Activated CD8-positive, alpha-beta T cell treated with anti-CD3 and anti-CD28 coated beads for 36 hours (primary cell): Measurements from ENCODE around the gene MRNIP. TPM values are rescaled to one million over a fixed set of nuclear protein-coding genes. Genes with fewer than 3 reads are reported as not detected.
"Not testable (repeated sequence)": the region's sequence is repeated elsewhere in the genome, so short reads cannot be mapped to it uniquely, and the experiment has no call there.

Source experiments
- ATAC-seq: fragments of 200-7000 bp; cut with Tn5 transposase; one replicate; pipeline ENCODE4 v1.10.0; 2021; ENCODE audit warnings: mild to moderate bottlenecking, moderate library complexity
- CTCF ChIA-PET: fragments of 350-600 bp; sonication (Branson Sonifier 250); formaldehyde crosslinking; loops from one replicate; lab custom pipeline; 2021; ENCODE audit warnings: antibody characterized with exemption; lab: Charles Lee
- POLR2A ChIA-PET: fragments of 350-600 bp; sonication (Branson Sonifier 250); formaldehyde crosslinking; loops from one replicate; lab custom pipeline; 2021; ENCODE audit warnings: antibody characterized with exemption; lab: Charles Lee
- DNase-seq: peaks from one replicate; pipeline ENCODE4 v3.0.0-alpha.2; 2020
- H3K27ac Mint-ChIP-seq: one replicate; pipeline ENCODE4 v1.8.0; 2021; ENCODE audit warnings: mild to moderate bottlenecking, mixed read lengths
- H3K27me3 Mint-ChIP-seq: one replicate; pipeline ENCODE4 v1.8.0; 2021; ENCODE audit warnings: mixed read lengths
- H3K36me3 Mint-ChIP-seq: one replicate; pipeline ENCODE4 v1.8.0; 2021; ENCODE audit warnings: low read depth, mixed read lengths
- H3K4me1 Mint-ChIP-seq: one replicate; pipeline ENCODE4 v1.8.0; 2021; ENCODE audit warnings: low read depth, mixed read lengths
- H3K4me3 Mint-ChIP-seq: one replicate; pipeline ENCODE4 v1.8.0; 2021; ENCODE audit warnings: mild to moderate bottlenecking, moderate library complexity, mixed read lengths
- H3K9me3 Mint-ChIP-seq: one replicate; pipeline ENCODE4 v1.8.0; 2021; ENCODE audit warnings: mixed read lengths
- CTCF ChIP-seq: fragments of 200-600 bp; IDR thresholded peaks from one replicate; pipeline ENCODE4 v1.8.0; 2022; ENCODE audit warnings: antibody characterized with exemption, mild to moderate bottlenecking
- intact Hi-C: fragments of 100-400 bp; cut with micrococcal nuclease; formaldehyde crosslinking; loops from one replicate; pipeline ENCODE4 v1.10.0; 2022
- microRNA-seq: library from miRNA; unstranded; fragments of <30 nt; microRNA quantifications from one replicate; pipeline ENCODE4 v1.2.0, GENCODE V29; 2022; ENCODE audit warnings: borderline microRNAs expressed, borderline replicate concordance
- total RNA-seq, 2 experiments: library from RNA; stranded (reverse); gene quantifications; one replicate each; pipeline ENCODE4 v1.2.3, GENCODE V29; 2021

MRNIP gene
- total RNA-seq, 2 experiments from 2014 or later, result 19.8 to 21.5 TPM

- ChIA-PET POLR2A (interaction anchor here (1.2 kb wide), 1 partner anchor 116 kb away, joined by 4 read pairs; no protein-coding TSS in a partner anchor), CTCF (no interaction called here)
- Mint-ChIP-seq H3K36me3 (peaks cover 4% of the 10 kb centered on the region), H3K4me1 (peaks cover 26% of the 10 kb centered on the region), H3K4me3 (no peak overlapping the region), H3K27ac (no peak overlapping the region), H3K27me3 (no peaks in the 10 kb centered on the region), H3K9me3 (no peaks in the 10 kb centered on the region)
- no peak for ATAC-seq
- intact Hi-C loops, result no loop called here
- no peak for TF ChIP-seq CTCF
- DNase-seq, result no peak
These were observed 66.6 kb downstream of the MRNIP start for GRCh38 chr5:179791881-179792611.

- H3K27me3 Mint-ChIP-seq, H3K27ac Mint-ChIP-seq, intact Hi-C loops, H3K9me3 Mint-ChIP-seq, H3K4me3 Mint-ChIP-seq, H3K36me3 Mint-ChIP-seq, DNase-seq, CTCF ChIA-PET, ATAC-seq, POLR2A ChIA-PET: not testable (repeated sequence)
- H3K4me1 Mint-ChIP-seq, result peaks cover 11% of the 10 kb centered on the region
These were observed 69.3 kb downstream of the MRNIP start for GRCh38 chr5:179789278-179789677.

DNA sequence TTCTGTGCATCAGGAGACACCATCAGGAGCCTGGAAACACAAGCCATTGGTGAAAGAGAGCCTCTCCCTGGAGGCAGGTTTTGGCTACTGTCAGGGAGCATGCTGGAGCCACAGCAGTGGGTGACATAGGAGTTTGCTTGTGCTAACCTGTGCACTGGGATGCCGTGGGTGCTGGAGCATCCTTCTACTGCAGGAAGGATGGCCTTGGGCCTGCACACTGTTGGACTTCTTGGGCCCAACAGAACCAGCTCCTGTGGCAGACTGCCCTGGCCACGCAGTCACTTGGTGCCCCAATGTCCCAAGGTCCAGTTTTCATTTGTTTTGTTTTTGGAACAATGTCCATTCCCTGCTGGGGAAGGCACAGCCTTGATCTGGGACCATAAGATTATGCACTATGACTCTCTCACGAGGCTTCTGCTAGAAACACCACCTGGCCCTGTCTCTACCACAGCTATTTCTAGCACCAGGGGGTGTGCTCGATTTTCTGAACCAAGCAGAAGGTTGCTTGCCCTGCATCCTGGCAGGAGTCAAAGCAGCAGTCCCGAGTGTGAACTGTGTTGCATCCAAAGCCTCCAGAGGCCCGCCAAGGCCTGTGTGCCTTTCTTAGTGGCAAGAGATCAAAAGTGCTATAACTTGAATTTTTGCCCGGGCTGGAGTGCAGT lies 70.3 kb downstream of the MRNIP start:
- Mint-ChIP-seq H3K4me3 (no peak overlapping the region), H3K4me1 (peaks cover 2% of the 10 kb centered on the region), H3K36me3 (no peaks in the 10 kb centered on the region), H3K27me3 (no peaks in the 10 kb centered on the region), H3K9me3 (no peaks in the 10 kb centered on the region), H3K27ac (no peak overlapping the region)
- TF ChIP-seq CTCF, result no peak
- DNase-seq (no peak), ATAC-seq (no peak)
- intact Hi-C loops, result no loop called here
- ChIA-PET POLR2A (no interaction called here), CTCF (no interaction called here)

Small RNAs within 50 kb of the gene (microRNA-seq; reads per million reads assigned to microRNA genes)
- gene MIR1229, result 4.5 reads per million, percentile 20 among the genes with 10 or more reads in this experiment

Other genes with a start within 250 kb of the MRNIP start
- gene HNRNPH1, start 235.1 kb downstream of the MRNIP start, total RNA-seq, result 100 to 1,000 TPM; 706 to 709 TPM
- 1 to 10 TPM in 1 of 2 experiments, under 1 TPM in 1; 0.47 to 1.2 TPM for gene CBY3, start 177.8 kb downstream of the MRNIP start, total RNA-seq
- gene CANX, start 159.8 kb downstream of the MRNIP start, total RNA-seq, result 100 to 1,000 TPM; 431 to 444 TPM
- gene MAML1, start 126.0 kb downstream of the MRNIP start, total RNA-seq, result 10 to 100 TPM; 26.1 to 26.6 TPM
- 1 to 10 TPM in 1 of 2 experiments, not detected in 1; 1.3 TPM for gene LTC4S, start 64.8 kb downstream of the MRNIP start, total RNA-seq
- 10 to 100 TPM; 62.8 to 65.9 TPM for gene MGAT4B, start 52.0 kb downstream of the MRNIP start, total RNA-seq
- gene SQSTM1, start 37.9 kb downstream of the MRNIP start, total RNA-seq, result 100 to 1,000 TPM; 105 to 123 TPM
- gene TBC1D9B, start 49.1 kb upstream of the MRNIP start, total RNA-seq, result 10 to 100 TPM; 92.4 to 94.6 TPM
- gene RNF130, start 212.9 kb upstream of the MRNIP start, total RNA-seq, result 10 to 100 TPM; 10.1 to 10.6 TPM